ENCODE data around the gene CDC7.
A peak's percentile ranks its signal among the peaks of the same experiment; 100 is the strongest.

DNA sequence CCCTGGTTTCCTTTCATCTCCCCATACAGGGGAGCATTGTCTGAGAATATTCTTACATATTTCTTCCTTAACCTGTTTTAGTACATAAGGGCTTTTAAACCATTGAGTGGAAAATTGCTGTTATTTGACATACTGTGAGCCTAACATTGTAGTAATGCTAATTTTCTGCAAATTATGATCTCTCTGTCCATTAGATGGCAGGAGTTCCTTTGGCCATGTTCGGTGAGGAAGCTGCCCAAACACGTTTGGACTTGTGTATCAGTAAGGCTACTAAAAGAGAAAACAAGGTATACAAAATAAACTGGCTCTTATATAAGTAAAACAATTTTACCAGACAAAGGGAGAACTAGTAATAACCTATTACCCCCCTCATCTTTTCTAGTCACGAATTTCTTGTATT, 29.2 kb downstream of the CDC7 start:
- TF ChIP-seq PHF8 (IDR thresholded peaks at IDR 0.05; ENCODE audit: borderline replicate concordance, low read length) (no peak), ERF (CRISPR knock-in tag; IDR thresholded peaks at IDR 0.05) (no peak), FOXM1 (IDR thresholded peaks at IDR 0.05; ENCODE audit: low read depth) (no peak), FOXM1 (CRISPR knock-in tag; IDR thresholded peaks at IDR 0.05; ENCODE audit: low read depth) (no peak), FOXK2 (conservative IDR thresholded peaks at IDR 0.05 in 1 of 2, IDR thresholded peaks at IDR 0.05 in 1 of 2; ENCODE audit: low read depth in 2 of 2) (no peak)
- TF ChIP-seq, protein P1, sequence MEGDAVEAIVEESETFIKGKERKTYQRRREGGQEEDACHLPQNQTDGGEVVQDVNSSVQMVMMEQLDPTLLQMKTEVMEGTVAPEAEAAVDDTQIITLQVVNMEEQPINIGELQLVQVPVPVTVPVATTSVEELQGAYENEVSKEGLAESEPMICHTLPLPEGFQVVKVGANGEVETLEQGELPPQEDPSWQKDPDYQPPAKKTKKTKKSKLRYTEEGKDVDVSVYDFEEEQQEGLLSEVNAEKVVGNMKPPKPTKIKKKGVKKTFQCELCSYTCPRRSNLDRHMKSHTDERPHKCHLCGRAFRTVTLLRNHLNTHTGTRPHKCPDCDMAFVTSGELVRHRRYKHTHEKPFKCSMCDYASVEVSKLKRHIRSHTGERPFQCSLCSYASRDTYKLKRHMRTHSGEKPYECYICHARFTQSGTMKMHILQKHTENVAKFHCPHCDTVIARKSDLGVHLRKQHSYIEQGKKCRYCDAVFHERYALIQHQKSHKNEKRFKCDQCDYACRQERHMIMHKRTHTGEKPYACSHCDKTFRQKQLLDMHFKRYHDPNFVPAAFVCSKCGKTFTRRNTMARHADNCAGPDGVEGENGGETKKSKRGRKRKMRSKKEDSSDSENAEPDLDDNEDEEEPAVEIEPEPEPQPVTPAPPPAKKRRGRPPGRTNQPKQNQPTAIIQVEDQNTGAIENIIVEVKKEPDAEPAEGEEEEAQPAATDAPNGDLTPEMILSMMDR (IDR thresholded peaks at IDR 0.05 in 2 of 3, conservative IDR thresholded peaks at IDR 0.05 in 1 of 3; ENCODE audit: insufficient read depth in 2 of 3, low read depth in 1 of 3, low read length in 3 of 3): peak; percentile 56 to 78 (median 63); a peak in 5 of 6 replicates
